K562 (cell line): ENCODE measurements around the gene MRPL32.

Experiments
- CTCF ChIP-seq, 3 experiments: IDR thresholded peaks in 2 of 3; conservative IDR thresholded peaks in 1 of 3; 2 replicates each; pipeline ENCODE4 v1.5.1; 2011 to 2012; ENCODE audit warnings: low read length in 3 of 3, mild to moderate bottlenecking in 3 of 3, control low read depth in 2 of 3, improper control_type of control experiment in 1 of 3, inconsistent platforms in 1 of 3, low read depth in 1 of 3, mixed read lengths in 1 of 3, moderate library complexity in 1 of 3; ENCODE audit not compliant: insufficient read depth in 2 of 3
- GABPA ChIP-seq: fragments of 200-800 bp; sonication (Bioruptor generic); conservative IDR thresholded peaks from 2 replicates; pipeline ENCODE4 v1.6.1; 2016; ENCODE audit warnings: low read depth, missing genetic modification characterization, missing compliant biosample characterization
- JUNB ChIP-seq: fragments of 450-650 bp; formaldehyde crosslinking; conservative IDR thresholded peaks from 2 replicates; pipeline ENCODE4 v1.4.0; 2020; ENCODE audit warnings: mild to moderate bottlenecking
- MEF2A ChIP-seq: IDR thresholded peaks from 2 replicates; pipeline ENCODE4 v1.6.1; 2011; ENCODE audit warnings: low read depth, mild to moderate bottlenecking, low read length, moderate library complexity; ENCODE audit not compliant: control insufficient read depth
- NFATC3 ChIP-seq: fragments of 450-650 bp; IDR thresholded peaks from 2 replicates; pipeline ENCODE4 v1.6.1; 2017; ENCODE audit warnings: mild to moderate bottlenecking
- RFX5 ChIP-seq: IDR thresholded peaks from 2 replicates; pipeline ENCODE4 v1.6.1; 2011; ENCODE audit warnings: low read depth, mild to moderate bottlenecking, improper control_type of control experiment, low read length
- TOE1 ChIP-seq, 2 experiments: fragments of 450-650 bp in 1 of 2; sonication (generic) in 1 of 2; formaldehyde crosslinking in 1 of 2; IDR thresholded peaks; 2 replicates each; pipeline versions ENCODE4 v1.7.1 to v1.8.0; 2016 to 2022; ENCODE audit warnings: borderline replicate concordance in 2 of 2, mild to moderate bottlenecking in 2 of 2, antibody characterized with exemption in 1 of 2, inconsistent platforms in 1 of 2, low read depth in 1 of 2, missing genetic modification reagents in 1 of 2, moderate library complexity in 1 of 2
- ZBTB33 ChIP-seq: sonication (generic); formaldehyde crosslinking; IDR thresholded peaks from 2 replicates; pipeline ENCODE4 v1.8.1; 2023; ENCODE audit warnings: mild to moderate bottlenecking, missing genetic modification reagents
- ZBTB8A ChIP-seq: fragments of 450-650 bp; IDR thresholded peaks from 2 replicates; pipeline ENCODE4 v1.6.1; 2018; ENCODE audit warnings: mild to moderate bottlenecking, moderate library complexity; ENCODE audit not compliant: partially characterized antibody
- TF ChIP-seq, protein P1 (sequence below): sonication (generic); formaldehyde crosslinking; IDR thresholded peaks from 2 replicates; pipeline ENCODE4 v1.8.1; 2022; ENCODE audit warnings: missing genetic modification reagents
- TF ChIP-seq, protein P2 (sequence below): sonication (generic); formaldehyde crosslinking; IDR thresholded peaks from 2 replicates; pipeline ENCODE4 v1.5.0; 2020; ENCODE audit warnings: missing genetic modification reagents

GRCh38 chr7:42984137-42984536 lies 52.0 kb downstream of the MRPL32 start:
- TF ChIP-seq ZBTB33 (CRISPR knock-in tag): no peak
- TF ChIP-seq, protein P1, sequence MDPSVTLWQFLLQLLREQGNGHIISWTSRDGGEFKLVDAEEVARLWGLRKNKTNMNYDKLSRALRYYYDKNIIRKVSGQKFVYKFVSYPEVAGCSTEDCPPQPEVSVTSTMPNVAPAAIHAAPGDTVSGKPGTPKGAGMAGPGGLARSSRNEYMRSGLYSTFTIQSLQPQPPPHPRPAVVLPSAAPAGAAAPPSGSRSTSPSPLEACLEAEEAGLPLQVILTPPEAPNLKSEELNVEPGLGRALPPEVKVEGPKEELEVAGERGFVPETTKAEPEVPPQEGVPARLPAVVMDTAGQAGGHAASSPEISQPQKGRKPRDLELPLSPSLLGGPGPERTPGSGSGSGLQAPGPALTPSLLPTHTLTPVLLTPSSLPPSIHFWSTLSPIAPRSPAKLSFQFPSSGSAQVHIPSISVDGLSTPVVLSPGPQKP: no peak
- TF ChIP-seq TOE1 (IDR thresholded peaks at IDR 0.05; ENCODE audit: borderline replicate concordance): no peak
- TF ChIP-seq TOE1 (CRISPR knock-in tag; IDR thresholded peaks at IDR 0.05; ENCODE audit: borderline replicate concordance, low read depth): no peak
- TF ChIP-seq CTCF (IDR thresholded peaks at IDR 0.05 in 2 of 3, conservative IDR thresholded peaks at IDR 0.05 in 1 of 3; ENCODE audit: insufficient read depth in 2 of 3, low read depth in 1 of 3, low read length in 3 of 3): no peak
- no peak for TF ChIP-seq GABPA (tag)
- no peak for TF ChIP-seq ZBTB8A
- no peak for TF ChIP-seq RFX5
- no peak for TF ChIP-seq JUNB (CRISPR knock-in tag)
- TF ChIP-seq, protein P2, sequence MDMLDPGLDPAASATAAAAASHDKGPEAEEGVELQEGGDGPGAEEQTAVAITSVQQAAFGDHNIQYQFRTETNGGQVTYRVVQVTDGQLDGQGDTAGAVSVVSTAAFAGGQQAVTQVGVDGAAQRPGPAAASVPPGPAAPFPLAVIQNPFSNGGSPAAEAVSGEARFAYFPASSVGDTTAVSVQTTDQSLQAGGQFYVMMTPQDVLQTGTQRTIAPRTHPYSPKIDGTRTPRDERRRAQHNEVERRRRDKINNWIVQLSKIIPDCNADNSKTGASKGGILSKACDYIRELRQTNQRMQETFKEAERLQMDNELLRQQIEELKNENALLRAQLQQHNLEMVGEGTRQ (CRISPR knock-in tag): no peak
- TF ChIP-seq MEF2A: peak; percentile 80; the same call in 1 of the 2 replicates
- TF ChIP-seq NFATC3: no peak
